Kidney (tissue), 14 donors: ENCODE measurements around the gene ZNF276. TPM values are rescaled to one million over a fixed set of nuclear protein-coding genes. Genes with fewer than 3 reads are reported as not detected.

Experiments used
- DNase-seq, 5 donors: peaks; one replicate each; pipeline ENCODE4 v3.0.0-alpha.2; 2013 to 2020
- FAIRE-seq: peaks from 2 replicates; lab custom pipeline; 2012; peaks lifted over from hg19 to GRCh38; lab: Jason Lieb, UNC
- H3K27ac ChIP-seq, 2 donors: one replicate each; pipeline ENCODE4 v1.7.0; 2013; ENCODE audit warnings: low read depth in 2 of 2, low read length in 2 of 2, inconsistent platforms in 1 of 2
- H3K27me3 ChIP-seq: one replicate; pipeline ENCODE4 v1.7.1; 2013; ENCODE audit warnings: low read length, inconsistent platforms; ENCODE audit not compliant: control insufficient read depth, insufficient read depth
- H3K36me3 ChIP-seq, 3 donors: one replicate each; pipeline versions ENCODE4 v1.7.0 to v1.7.1; 2013; ENCODE audit warnings: low read length in 3 of 3, control low read depth in 1 of 3, inconsistent platforms in 1 of 3; ENCODE audit not compliant: insufficient read depth in 3 of 3, control insufficient read depth in 2 of 3
- H3K4me1 ChIP-seq, 3 donors: one replicate each; pipeline versions ENCODE4 v1.7.0 to v1.7.1; 2013; ENCODE audit warnings: low read length in 3 of 3, inconsistent platforms in 1 of 3, low read depth in 1 of 3; ENCODE audit not compliant: control insufficient read depth in 2 of 3, insufficient read depth in 2 of 3
- H3K4me3 ChIP-seq, 3 donors: one replicate each; pipeline versions ENCODE4 v1.7.0 to v1.8.1; 2013; ENCODE audit warnings: low read length in 3 of 3, control low read depth in 1 of 3, inconsistent platforms in 1 of 3
- H3K9ac ChIP-seq, 3 donors: one replicate each; pipeline versions ENCODE4 v1.7.0 to v1.7.1; 2013; ENCODE audit warnings: low read length in 3 of 3, control low read depth in 1 of 3, inconsistent platforms in 1 of 3
- H3K9me3 ChIP-seq, 3 donors: one replicate each; pipeline versions ENCODE4 v1.7.0 to v1.7.1; 2013; ENCODE audit warnings: low read length in 3 of 3, control low read depth in 1 of 3, inconsistent platforms in 1 of 3; ENCODE audit not compliant: control insufficient read depth in 2 of 3, insufficient read depth in 1 of 3
- intact Hi-C: fragments of 100-400 bp; cut with DNase I; formaldehyde crosslinking; loops from one replicate; pipeline ENCODE4 v1.11.1; 2022
- polyA plus RNA-seq: library from polyadenylated mRNA; stranded (reverse); fragments of 350-450 nt; fragmentation: Illumina TruSeq; extraction: RNeasy Lipid Tissue Mini Kit (QIAGEN cat#74804); gene quantifications from one replicate; pipeline ENCODE4 v1.2.3, GENCODE V29; 2014; ENCODE audit warnings: low read depth, low replicate concordance; ENCODE audit not compliant: insufficient read depth
- total RNA-seq: library from RNA; stranded (reverse); fragmentation: NEBNext Ultra II Directional; extraction: Animal tissue kit (Norgen Biotek cat#: 25700); gene quantifications from one replicate; pipeline ENCODE4 v1.2.1, GENCODE V29; 2021
- TF ChIP-seq, protein P1 (sequence below): IDR thresholded peaks from 3 replicates; pipeline ENCODE4 v1.5.1; 2012; ENCODE audit warnings: mild to moderate bottlenecking, moderate library complexity, borderline replicate concordance; ENCODE audit not compliant: insufficient read depth; ENCODE audit errors: extremely low read depth
- donor health status: control.
- donor health status: control.
- donor health status: control.
- donor health status: control.
- donor health status: control.
- donor health status: DM: yes; HTN: yes; CAD: no.
- donor health status: Normal renal cell carcinoma (clear cell type).

Gene ZNF276
- total and polyA plus RNA-seq, 2 donors from 2014 or later: 16.4 to 35.4 TPM

DNA sequence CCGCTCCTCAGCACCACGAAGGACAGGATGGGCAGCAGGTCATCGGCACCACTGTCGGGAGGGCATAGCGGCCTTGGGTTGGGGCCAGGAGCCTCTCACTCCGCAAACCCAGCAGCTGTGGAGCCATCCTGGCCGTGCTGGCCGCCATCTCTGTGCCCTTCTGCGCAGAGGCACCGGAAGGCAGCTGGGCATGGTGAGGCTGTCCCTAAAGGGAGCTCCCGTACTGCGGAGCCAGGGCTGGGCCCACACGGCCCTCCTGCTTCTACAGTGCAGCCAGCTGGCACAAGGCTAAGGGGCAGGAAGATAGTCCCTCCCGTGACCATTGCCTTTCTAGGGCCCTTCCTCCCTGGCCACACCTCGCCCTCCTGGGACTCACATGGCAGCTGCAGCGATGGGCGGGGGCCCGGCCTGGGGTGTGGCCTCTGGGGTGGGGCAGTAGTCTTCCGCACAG is 12.8 kb upstream of the ZNF276 start:
- Histone ChIP-seq H3K4me1 (no peaks in the 10 kb centered on the region), H3K9me3 (no peaks in the 10 kb centered on the region), H3K4me3 (no peak overlapping the region), H3K36me3 (no peaks in the 10 kb centered on the region), H3K27me3 (no peaks in the 10 kb centered on the region), H3K27ac (no peak overlapping the region), H3K9ac (no peak overlapping the region)
- intact Hi-C loops: loop anchor here (10.0 kb wide), 1 partner anchor 156 kb away; no protein-coding TSS in a partner anchor
- no peak for FAIRE-seq
- TF ChIP-seq, protein P1, sequence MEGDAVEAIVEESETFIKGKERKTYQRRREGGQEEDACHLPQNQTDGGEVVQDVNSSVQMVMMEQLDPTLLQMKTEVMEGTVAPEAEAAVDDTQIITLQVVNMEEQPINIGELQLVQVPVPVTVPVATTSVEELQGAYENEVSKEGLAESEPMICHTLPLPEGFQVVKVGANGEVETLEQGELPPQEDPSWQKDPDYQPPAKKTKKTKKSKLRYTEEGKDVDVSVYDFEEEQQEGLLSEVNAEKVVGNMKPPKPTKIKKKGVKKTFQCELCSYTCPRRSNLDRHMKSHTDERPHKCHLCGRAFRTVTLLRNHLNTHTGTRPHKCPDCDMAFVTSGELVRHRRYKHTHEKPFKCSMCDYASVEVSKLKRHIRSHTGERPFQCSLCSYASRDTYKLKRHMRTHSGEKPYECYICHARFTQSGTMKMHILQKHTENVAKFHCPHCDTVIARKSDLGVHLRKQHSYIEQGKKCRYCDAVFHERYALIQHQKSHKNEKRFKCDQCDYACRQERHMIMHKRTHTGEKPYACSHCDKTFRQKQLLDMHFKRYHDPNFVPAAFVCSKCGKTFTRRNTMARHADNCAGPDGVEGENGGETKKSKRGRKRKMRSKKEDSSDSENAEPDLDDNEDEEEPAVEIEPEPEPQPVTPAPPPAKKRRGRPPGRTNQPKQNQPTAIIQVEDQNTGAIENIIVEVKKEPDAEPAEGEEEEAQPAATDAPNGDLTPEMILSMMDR: no peak
- peak in 1 of 5 donors; percentile 71 for DNase-seq

DNA sequence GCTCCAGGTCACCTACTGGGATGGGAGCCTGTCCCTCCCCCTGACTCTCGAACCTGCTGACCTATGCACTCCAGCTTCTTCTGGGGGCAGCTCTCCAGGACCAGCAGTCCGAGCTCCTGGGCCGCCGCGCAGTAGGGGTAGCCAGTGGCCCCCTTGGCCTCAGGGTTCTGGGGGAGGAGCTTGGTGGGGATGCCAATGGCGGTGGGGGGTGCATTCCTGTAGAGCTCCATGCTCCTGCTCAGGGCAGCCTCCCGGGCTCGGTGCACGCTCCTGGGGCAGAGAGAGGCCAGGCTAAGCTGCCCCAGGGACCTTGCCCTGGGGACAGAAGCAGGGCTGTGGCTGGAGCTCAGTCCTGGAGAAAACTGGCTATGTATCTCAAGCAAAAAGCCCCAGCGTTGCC is 12.2 kb upstream of the ZNF276 start:
- Histone ChIP-seq H3K27me3 (no peaks in the 10 kb centered on the region), H3K9ac (no peak overlapping the region), H3K9me3 (no peaks in the 10 kb centered on the region), H3K4me1 (no peaks in the 10 kb centered on the region), H3K27ac (no peak overlapping the region), H3K4me3 (no peak overlapping the region), H3K36me3 (no peaks in the 10 kb centered on the region)
- FAIRE-seq (no peak), DNase-seq (no peak)
- TF ChIP-seq, protein P1: no peak
- intact Hi-C loops: loop anchor here (10.0 kb wide), 1 partner anchor 156 kb away; no protein-coding TSS in a partner anchor

DNA sequence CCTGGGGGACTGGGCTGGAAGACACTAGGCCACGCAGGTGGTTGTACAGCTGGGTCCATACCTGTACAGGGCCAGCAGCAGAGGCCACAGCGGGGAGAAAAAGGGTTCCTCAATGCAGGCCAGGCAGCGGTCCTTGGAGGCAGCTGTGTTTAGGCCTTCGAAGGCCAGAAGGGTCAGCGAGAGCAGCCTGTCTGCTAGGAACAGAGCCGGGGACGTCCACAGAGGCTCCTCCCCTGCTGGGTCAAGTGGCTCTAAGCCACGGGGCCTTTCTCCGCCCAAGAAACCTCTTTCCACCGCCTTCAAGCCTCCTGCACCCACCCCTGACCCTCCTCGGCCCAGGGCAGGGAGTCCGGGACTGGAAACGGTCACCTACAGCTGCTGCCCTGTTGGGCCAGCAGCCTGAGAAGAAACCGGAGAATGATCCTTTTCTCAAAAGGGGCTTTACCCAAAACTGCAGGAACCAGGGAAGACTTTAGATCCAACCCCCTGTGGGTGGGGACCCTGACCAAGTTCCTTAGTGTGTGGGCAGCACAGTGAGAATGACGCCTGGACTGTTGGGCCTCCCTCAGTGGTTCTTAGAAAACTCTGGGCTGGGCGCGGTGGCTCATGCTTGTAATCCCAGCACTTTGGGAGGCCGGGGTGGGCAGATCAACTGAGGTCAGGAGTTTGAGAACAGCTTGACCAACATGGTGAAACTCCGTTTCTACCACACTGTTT is 11.5 kb upstream of the ZNF276 start:
- H3K4me3 ChIP-seq: no peak overlapping the region
- no peaks in the 10 kb centered on the region for H3K4me1 ChIP-seq
- no peak overlapping the region for H3K9ac ChIP-seq
- intact Hi-C loops: loop anchor here (10.0 kb wide), 1 partner anchor 155 kb away; no protein-coding TSS in a partner anchor
- DNase-seq (no peak), FAIRE-seq (no peak)
- H3K36me3 ChIP-seq: no peaks in the 10 kb centered on the region
- H3K27ac ChIP-seq: no peak overlapping the region
- H3K9me3 ChIP-seq: no peaks in the 10 kb centered on the region
- TF ChIP-seq, protein P1: no peak
- H3K27me3 ChIP-seq: no peaks in the 10 kb centered on the region
